ENCODE results near the gene POC5. TPM values are rescaled to one million over a fixed set of nuclear protein-coding genes. Genes with fewer than 3 reads are reported as not detected.

POC5 gene
- total RNA-seq, 1 donor from 2014 or later = 16.0 TPM

GRCh38 chr5:75648712-75649111 lies 68.5 kb downstream of the POC5 start:
- no peak for TF ChIP-seq CTCF (conservative IDR thresholded peaks at IDR 0.05)
- no peak for DNase-seq (ENCODE audit: extremely low spot score, unreplicated experiment)
- H3K27ac Mint-ChIP-seq = no peak overlapping the region
- no peaks in the 10 kb centered on the region for H3K36me3 Mint-ChIP-seq
- H3K9me3 Mint-ChIP-seq = peaks cover 11% of the 10 kb centered on the region
- H3K27me3 Mint-ChIP-seq = no peaks in the 10 kb centered on the region
- peaks cover 9% of the 10 kb centered on the region for H3K4me1 Mint-ChIP-seq (ENCODE audit: unreplicated experiment)
- no peak overlapping the region for H3K4me3 Mint-ChIP-seq

GRCh38 chr5:75640826-75641225 lies 76.4 kb downstream of the POC5 start:
- H3K4me3 Mint-ChIP-seq = no peak overlapping the region
- no peak overlapping the region for H3K27ac Mint-ChIP-seq
- peaks cover 10% of the 10 kb centered on the region for H3K36me3 Mint-ChIP-seq
- H3K27me3 Mint-ChIP-seq = no peaks in the 10 kb centered on the region
- no peaks in the 10 kb centered on the region for H3K9me3 Mint-ChIP-seq
- no peak for DNase-seq (ENCODE audit: extremely low spot score, unreplicated experiment)
- H3K4me1 Mint-ChIP-seq (ENCODE audit: unreplicated experiment) = no peaks in the 10 kb centered on the region
- no peak for TF ChIP-seq CTCF (conservative IDR thresholded peaks at IDR 0.05)

- H3K4me3 Mint-ChIP-seq = no peak overlapping the region
- H3K36me3 Mint-ChIP-seq = peaks cover 10% of the 10 kb centered on the region
- no peak for DNase-seq (ENCODE audit: extremely low spot score, unreplicated experiment)
- TF ChIP-seq CTCF (conservative IDR thresholded peaks at IDR 0.05) = no peak
- peak overlapping the region; percentile 55 for H3K27ac Mint-ChIP-seq
- no peaks in the 10 kb centered on the region for H3K9me3 Mint-ChIP-seq
- no peaks in the 10 kb centered on the region for H3K4me1 Mint-ChIP-seq (ENCODE audit: unreplicated experiment)
- H3K27me3 Mint-ChIP-seq = no peaks in the 10 kb centered on the region
Measured at GRCh38 chr5:75640395-75640794, 76.8 kb downstream of the POC5 start.

GRCh38 chr5:75639535-75640311 lies 77.5 kb downstream of the POC5 start:
- Mint-ChIP-seq H3K27ac (peak overlapping the region; percentile 55), H3K4me3 (no peak overlapping the region)

GRCh38 chr5:75637949-75638348 lies 79.3 kb downstream of the POC5 start:
- no peaks in the 10 kb centered on the region for H3K4me1 Mint-ChIP-seq (ENCODE audit: unreplicated experiment)
- no peaks in the 10 kb centered on the region for H3K27me3 Mint-ChIP-seq
- H3K27ac Mint-ChIP-seq = no peak overlapping the region
- no peak for DNase-seq (ENCODE audit: extremely low spot score, unreplicated experiment)
- H3K9me3 Mint-ChIP-seq = no peaks in the 10 kb centered on the region
- no peak for TF ChIP-seq CTCF (conservative IDR thresholded peaks at IDR 0.05)
- H3K4me3 Mint-ChIP-seq = no peak overlapping the region
- peaks cover 10% of the 10 kb centered on the region for H3K36me3 Mint-ChIP-seq

More at GRCh38 chr5:75639535-75640311, 77.5 kb downstream of the POC5 start:
- H3K4me1 Mint-ChIP-seq (ENCODE audit: unreplicated experiment) = no peaks in the 10 kb centered on the region
- peaks cover 10% of the 10 kb centered on the region for H3K36me3 Mint-ChIP-seq
- no peak for DNase-seq (ENCODE audit: extremely low spot score, unreplicated experiment)
- no peaks in the 10 kb centered on the region for H3K9me3 Mint-ChIP-seq
- TF ChIP-seq CTCF (conservative IDR thresholded peaks at IDR 0.05) = no peak
- H3K27me3 Mint-ChIP-seq = no peaks in the 10 kb centered on the region
